Hepatocyte (in vitro differentiated cells): Measurements from ENCODE around the gene DLG2. TPM values are rescaled to one million over a fixed set of nuclear protein-coding genes. Genes with fewer than 3 reads are reported as not detected.

Experiments
- DNase-seq: peaks from one replicate; pipeline ENCODE4 v3.0.0-alpha.2; 2016; ENCODE audit warnings: low spot score
- H2AFZ ChIP-seq: fragments of 200-600 bp; sonication (generic); 2 replicates; pipeline ENCODE4 v1.6.0; 2016; ENCODE audit warnings: antibody characterized with exemption, mild to moderate bottlenecking
- H3K27ac ChIP-seq: fragments of 200-600 bp; sonication (generic); 2 replicates; pipeline ENCODE4 v1.5.1; 2016; ENCODE audit warnings: mild to moderate bottlenecking
- H3K27me3 ChIP-seq: fragments of 200-600 bp; sonication (generic); 2 replicates; pipeline ENCODE4 v1.6.1; 2016
- H3K36me3 ChIP-seq: fragments of 200-600 bp; sonication (generic); replicated peaks from 2 replicates; pipeline ENCODE4 v1.5.1; 2016; ENCODE audit warnings: low read depth; ENCODE audit not compliant: insufficient read depth
- H3K4me1 ChIP-seq: fragments of 200-600 bp; sonication (generic); 2 replicates; pipeline ENCODE4 v1.5.1; 2016; ENCODE audit warnings: mild to moderate bottlenecking, moderate library complexity; ENCODE audit not compliant: insufficient read depth
- H3K4me2 ChIP-seq: fragments of 200-600 bp; sonication (generic); 2 replicates; pipeline ENCODE4 v1.6.0; 2016
- H3K4me3 ChIP-seq: fragments of 200-600 bp; sonication (generic); 2 replicates; pipeline ENCODE4 v1.5.1; 2016; ENCODE audit warnings: mild to moderate bottlenecking
- H3K79me2 ChIP-seq: fragments of 200-600 bp; sonication (generic); 2 replicates; pipeline ENCODE4 v1.6.0; 2017; ENCODE audit warnings: mild to moderate bottlenecking
- H3K9me2 ChIP-seq: fragments of 200-600 bp; sonication (generic); replicated peaks from 2 replicates; pipeline ENCODE4 v1.6.0; 2017; ENCODE audit warnings: mild to moderate bottlenecking; ENCODE audit not compliant: insufficient read depth
- H3K9me3 ChIP-seq: fragments of 200-600 bp; sonication (generic); 2 replicates; pipeline ENCODE4 v1.5.1; 2016; ENCODE audit warnings: low read depth, mild to moderate bottlenecking
- H4K20me1 ChIP-seq: fragments of 200-600 bp; sonication (generic); 2 replicates; pipeline ENCODE4 v1.6.0; 2016; ENCODE audit warnings: mild to moderate bottlenecking; ENCODE audit not compliant: insufficient read depth, poor library complexity, severe bottlenecking
- EZH2 ChIP-seq: fragments of 200-600 bp; sonication (generic); IDR thresholded peaks from 2 replicates; pipeline ENCODE4 v1.6.1; 2016; ENCODE audit warnings: antibody characterized with exemption, mild to moderate bottlenecking, borderline replicate concordance
- EZH2phosphoT487 ChIP-seq: fragments of 200-600 bp; sonication (generic); IDR thresholded peaks from one replicate; pipeline ENCODE4 v1.6.1; 2018; ENCODE audit warnings: antibody characterized with exemption, mild to moderate bottlenecking, low read depth, moderate library complexity; ENCODE audit not compliant: unreplicated experiment, severe bottlenecking
- WGBS: methylation state at CpG from one replicate; pipeline ENCODE4 v1.1.6; 2016; ENCODE audit warnings: low lambda C conversion rate; ENCODE audit errors: missing lambda C conversion rate; 5-methylcytosine and 5-hydroxymethylcytosine counted together
- polyA plus RNA-seq: library from polyadenylated mRNA; unstranded; fragments of >200 nt; fragmentation: Nextera tagmentation; extraction: Ambion mirVana; gene quantifications from 2 replicates; pipeline ENCODE4 v1.2.1, GENCODE V29; 2016
- total RNA-seq: library from RNA; depleted of rRNA; stranded (reverse); fragments of >200 nt; gene quantifications from 2 replicates; pipeline ENCODE4 v1.2.3, GENCODE V29; 2014
- TF ChIP-seq, protein P1 (sequence below): fragments of 200-600 bp; sonication (generic); IDR thresholded peaks from 2 replicates; pipeline ENCODE4 v1.5.1; 2016; ENCODE audit warnings: antibody characterized with exemption, mild to moderate bottlenecking; ENCODE audit not compliant: poor library complexity

Gene DLG2
- total and polyA plus RNA-seq, 2 experiments from 2014 or later: 2.6 to 6.8 TPM

GRCh38 chr11:85558411-85558810, 68.7 kb downstream of the DLG2 start:
- Histone ChIP-seq H3K4me3 (no peak overlapping the region), H3K4me1 (no peaks in the 10 kb centered on the region), H3K36me3 (no peaks in the 10 kb centered on the region), H3K79me2 (no peaks in the 10 kb centered on the region), H3K4me2 (no peak overlapping the region), H3K9me3 (no peaks in the 10 kb centered on the region), H3K9me2 (no peaks in the 10 kb centered on the region), H3K27me3 (no peaks in the 10 kb centered on the region), H3K27ac (no peak overlapping the region), H2AFZ (no peak overlapping the region), H4K20me1 (no peaks in the 10 kb centered on the region)
- TF ChIP-seq EZH2phosphoT487 (no peak), EZH2 (no peak)
- TF ChIP-seq, protein P1, sequence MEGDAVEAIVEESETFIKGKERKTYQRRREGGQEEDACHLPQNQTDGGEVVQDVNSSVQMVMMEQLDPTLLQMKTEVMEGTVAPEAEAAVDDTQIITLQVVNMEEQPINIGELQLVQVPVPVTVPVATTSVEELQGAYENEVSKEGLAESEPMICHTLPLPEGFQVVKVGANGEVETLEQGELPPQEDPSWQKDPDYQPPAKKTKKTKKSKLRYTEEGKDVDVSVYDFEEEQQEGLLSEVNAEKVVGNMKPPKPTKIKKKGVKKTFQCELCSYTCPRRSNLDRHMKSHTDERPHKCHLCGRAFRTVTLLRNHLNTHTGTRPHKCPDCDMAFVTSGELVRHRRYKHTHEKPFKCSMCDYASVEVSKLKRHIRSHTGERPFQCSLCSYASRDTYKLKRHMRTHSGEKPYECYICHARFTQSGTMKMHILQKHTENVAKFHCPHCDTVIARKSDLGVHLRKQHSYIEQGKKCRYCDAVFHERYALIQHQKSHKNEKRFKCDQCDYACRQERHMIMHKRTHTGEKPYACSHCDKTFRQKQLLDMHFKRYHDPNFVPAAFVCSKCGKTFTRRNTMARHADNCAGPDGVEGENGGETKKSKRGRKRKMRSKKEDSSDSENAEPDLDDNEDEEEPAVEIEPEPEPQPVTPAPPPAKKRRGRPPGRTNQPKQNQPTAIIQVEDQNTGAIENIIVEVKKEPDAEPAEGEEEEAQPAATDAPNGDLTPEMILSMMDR: no peak
- WGBS: 91% methylated on average over 2 of the region's 2 CpGs
- DNase-seq: no peak

DNA sequence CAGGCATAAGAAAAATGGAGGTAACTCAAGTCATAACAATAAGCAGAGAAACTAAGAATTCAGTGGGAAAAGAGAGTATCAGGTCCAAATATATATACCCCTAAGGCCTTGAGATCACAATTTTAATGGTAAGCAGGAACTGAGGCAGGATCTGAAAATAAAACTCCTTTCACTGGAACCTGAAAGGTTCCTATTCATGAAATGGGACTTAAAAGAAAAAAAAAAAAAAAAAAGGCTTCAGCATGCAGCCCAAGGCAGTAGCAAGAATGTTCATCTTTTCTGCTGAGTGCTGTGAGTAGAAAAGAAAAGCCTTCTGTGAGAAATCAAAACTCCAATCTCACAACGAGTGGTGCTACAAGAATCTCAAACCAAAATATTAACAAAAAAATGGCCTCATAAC, 75.3 kb downstream of the DLG2 start:
- H3K9me2 ChIP-seq: no peaks in the 10 kb centered on the region
- H3K27me3 ChIP-seq: no peaks in the 10 kb centered on the region
- H4K20me1 ChIP-seq: no peaks in the 10 kb centered on the region
- H3K36me3 ChIP-seq: no peaks in the 10 kb centered on the region
- H3K79me2 ChIP-seq: no peaks in the 10 kb centered on the region
- DNase-seq: no peak
- H3K4me1 ChIP-seq: no peaks in the 10 kb centered on the region
- H3K4me2 ChIP-seq: no peak overlapping the region
- H2AFZ ChIP-seq: no peak overlapping the region
- no peak overlapping the region for H3K4me3 ChIP-seq
- H3K27ac ChIP-seq: no peak overlapping the region
- no peaks in the 10 kb centered on the region for H3K9me3 ChIP-seq
- no peak for TF ChIP-seq EZH2phosphoT487
- 63% methylated on average over 1 of the region's 1 CpG for WGBS

DNA sequence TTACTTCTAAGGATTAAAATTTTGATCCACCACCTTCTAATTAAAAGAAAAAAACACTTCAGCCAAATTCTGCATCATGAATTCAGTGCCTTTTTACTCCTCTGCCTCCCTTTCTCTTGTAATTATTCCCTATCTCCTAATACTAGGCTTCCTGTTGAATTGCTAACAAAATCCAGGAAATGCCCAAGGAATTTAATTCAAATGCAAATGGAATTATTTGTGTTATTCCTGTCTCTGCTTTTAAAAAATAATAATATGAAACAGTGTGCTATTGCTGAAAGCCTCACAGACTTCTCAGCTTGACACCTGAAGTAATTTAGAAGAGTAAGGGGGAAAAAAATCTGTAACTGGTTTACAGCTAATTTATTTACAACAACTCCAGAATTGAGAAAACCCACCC, 85.5 kb downstream of the DLG2 start:
- TF ChIP-seq, protein P1: no peak
- TF ChIP-seq EZH2 (no peak), EZH2phosphoT487 (no peak)
- no peaks in the 10 kb centered on the region for H3K79me2 ChIP-seq

GRCh38 chr11:85540635-85541205, 86.4 kb downstream of the DLG2 start:
- Histone ChIP-seq H3K27me3 (no peaks in the 10 kb centered on the region), H2AFZ (no peak overlapping the region), H4K20me1 (no peaks in the 10 kb centered on the region), H3K4me2 (no peak overlapping the region), H3K79me2 (no peaks in the 10 kb centered on the region), H3K36me3 (no peaks in the 10 kb centered on the region), H3K9me3 (no peaks in the 10 kb centered on the region), H3K4me3 (no peak overlapping the region), H3K4me1 (no peaks in the 10 kb centered on the region), H3K9me2 (no peaks in the 10 kb centered on the region), H3K27ac (no peak overlapping the region)
- WGBS: 66% methylated on average over 6 of the region's 6 CpGs
- DNase-seq: no peak
- TF ChIP-seq EZH2 (no peak), EZH2phosphoT487 (no peak)
- TF ChIP-seq, protein P1: no peak

More for the DNA sequence above, 85.5 kb downstream of the DLG2 start:
- H3K4me2 ChIP-seq: no peak overlapping the region
- H3K4me3 ChIP-seq: no peak overlapping the region
- no peaks in the 10 kb centered on the region for H3K9me3 ChIP-seq
- no peak for DNase-seq
- H3K4me1 ChIP-seq: no peaks in the 10 kb centered on the region
- H2AFZ ChIP-seq: no peak overlapping the region
- H3K27ac ChIP-seq: no peak overlapping the region
- no peaks in the 10 kb centered on the region for H3K27me3 ChIP-seq
- no peaks in the 10 kb centered on the region for H3K36me3 ChIP-seq
- no peaks in the 10 kb centered on the region for H3K9me2 ChIP-seq
- H4K20me1 ChIP-seq: no peaks in the 10 kb centered on the region
